Omental fat pad (tissue), 4 donors: ENCODE measurements around the gene NPDC1. TPM values are rescaled to one million over a fixed set of nuclear protein-coding genes. Genes with fewer than 3 reads are reported as not detected.
A peak's percentile ranks its signal among the peaks of the same experiment; 100 is the strongest.

Experiments
- ATAC-seq: fragments of 150-250 bp; one replicate; pipeline ENCODE4 v1.9.1; 2016; ENCODE audit warnings: mild to moderate bottlenecking, moderate library complexity; ENCODE audit not compliant: low FRiP score
- DNase-seq: peaks from one replicate; pipeline ENCODE4 v3.0.0-alpha.2; 2019; ENCODE audit warnings: low spot score
- total RNA-seq, 4 donors: library from RNA; depleted of rRNA; stranded (reverse); fragments of >200 nt; gene quantifications; one replicate each; pipeline ENCODE4 v1.1.0, GENCODE V29; 2016
- TF ChIP-seq, protein P1 (sequence below), 3 donors: fragments of 450-650 bp; IDR thresholded peaks; one replicate each; pipeline ENCODE4 v1.5.1; 2016 to 2017; ENCODE audit warnings: antibody characterized with exemption in 3 of 3, mild to moderate bottlenecking in 3 of 3, moderate library complexity in 2 of 3

The NPDC1 gene
- total RNA-seq, 4 donors from 2014 or later, result 37.2 to 70.5 (median 58.5) TPM

- ATAC-seq, result peak; percentile 55
- no peak for DNase-seq
- TF ChIP-seq, protein P1, sequence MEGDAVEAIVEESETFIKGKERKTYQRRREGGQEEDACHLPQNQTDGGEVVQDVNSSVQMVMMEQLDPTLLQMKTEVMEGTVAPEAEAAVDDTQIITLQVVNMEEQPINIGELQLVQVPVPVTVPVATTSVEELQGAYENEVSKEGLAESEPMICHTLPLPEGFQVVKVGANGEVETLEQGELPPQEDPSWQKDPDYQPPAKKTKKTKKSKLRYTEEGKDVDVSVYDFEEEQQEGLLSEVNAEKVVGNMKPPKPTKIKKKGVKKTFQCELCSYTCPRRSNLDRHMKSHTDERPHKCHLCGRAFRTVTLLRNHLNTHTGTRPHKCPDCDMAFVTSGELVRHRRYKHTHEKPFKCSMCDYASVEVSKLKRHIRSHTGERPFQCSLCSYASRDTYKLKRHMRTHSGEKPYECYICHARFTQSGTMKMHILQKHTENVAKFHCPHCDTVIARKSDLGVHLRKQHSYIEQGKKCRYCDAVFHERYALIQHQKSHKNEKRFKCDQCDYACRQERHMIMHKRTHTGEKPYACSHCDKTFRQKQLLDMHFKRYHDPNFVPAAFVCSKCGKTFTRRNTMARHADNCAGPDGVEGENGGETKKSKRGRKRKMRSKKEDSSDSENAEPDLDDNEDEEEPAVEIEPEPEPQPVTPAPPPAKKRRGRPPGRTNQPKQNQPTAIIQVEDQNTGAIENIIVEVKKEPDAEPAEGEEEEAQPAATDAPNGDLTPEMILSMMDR (IDR thresholded peaks at IDR 0.05), result no peak
Measured at GRCh38 chr9:137055385-137056364, 9.7 kb upstream of the NPDC1 start.

- TF ChIP-seq, protein P1 (IDR thresholded peaks at IDR 0.05), result no peak
- ATAC-seq (no peak), DNase-seq (no peak)
Measured at GRCh38 chr9:137054932-137055384, 9.0 kb upstream of the NPDC1 start.

- DNase-seq (no peak), ATAC-seq (peak; percentile 69)
- TF ChIP-seq, protein P1 (IDR thresholded peaks at IDR 0.05), result no peak
Measured at GRCh38 chr9:137053944-137054931, 8.3 kb upstream of the NPDC1 start, which contains the start of gene ENTPD2. ENTPD2 (minus strand) TSS chr9:137054061; CDS start chr9:137053997, 64 bp downstream.

GRCh38 chr9:137052998-137053943 lies 7.3 kb upstream of the NPDC1 start:
- DNase-seq (no peak), ATAC-seq (no peak)
- TF ChIP-seq, protein P1 (IDR thresholded peaks at IDR 0.05), result no peak

- TF ChIP-seq, protein P1 (IDR thresholded peaks at IDR 0.05), result no peak
- ATAC-seq (no peak), DNase-seq (no peak)
Measured at GRCh38 chr9:137052293-137052692, 6.3 kb upstream of the NPDC1 start.
